Endothelial cell of umbilical vein (primary cell): ENCODE data around the gene TNFRSF11A. TPM values are rescaled to one million over a fixed set of nuclear protein-coding genes. Genes with fewer than 3 reads are reported as not detected.

Experiments used
- BruUV-seq: library from RNA; stranded (reverse); fragments of 400-500 nt; replicated peaks from 2 replicates; lab custom pipeline; 2021; lab: Mats Ljungman, UMichigan
- CTCF ChIA-PET: fragments of 300-600, 350-600 bp; sonication (Branson Sonifier 250); formaldehyde crosslinking; loops from one replicate; lab custom pipeline; 2021; ENCODE audit warnings: antibody characterized with exemption, inconsistent platforms; lab: Charles Lee
- POLR2A ChIA-PET: fragments of 300-600, 350-600 bp; sonication (Branson Sonifier 250); formaldehyde crosslinking; loops from one replicate; lab custom pipeline; 2021; ENCODE audit warnings: antibody characterized with exemption, inconsistent platforms; lab: Charles Lee
- DNase-seq: peaks from one replicate; pipeline ENCODE4 v3.0.0-alpha.2; 2011; ENCODE audit warnings: low read depth, low spot score
- FAIRE-seq: peaks from 2 replicates; lab custom pipeline; 2011; peaks lifted over from hg19 to GRCh38; lab: Jason Lieb, UNC
- H2AFZ ChIP-seq: 2 replicates; pipeline ENCODE4 v1.6.0; 2012; ENCODE audit warnings: low read depth, low read length, control low read depth, inconsistent platforms
- H3K27ac ChIP-seq: 2 replicates; pipeline ENCODE4 v1.5.1; 2011; ENCODE audit warnings: low read depth, mild to moderate bottlenecking, control low read depth, low read length, moderate library complexity; ENCODE audit not compliant: insufficient read depth
- H3K27me3 ChIP-seq, 2 experiments: 2 replicates each; pipeline versions ENCODE4 v1.6.0 to v1.6.1; 2011; ENCODE audit warnings: low read length in 2 of 2, mixed read lengths in 1 of 2; ENCODE audit not compliant: control insufficient read depth in 2 of 2, insufficient read depth in 2 of 2
- H3K36me3 ChIP-seq, 2 experiments: 2 replicates in 1 of 2; 3 replicates in 1 of 2; pipeline ENCODE4 v1.5.1; 2011; ENCODE audit warnings: low read length in 2 of 2, mild to moderate bottlenecking in 1 of 2, moderate library complexity in 1 of 2; ENCODE audit not compliant: control insufficient read depth in 2 of 2, insufficient read depth in 2 of 2; ENCODE audit errors: extremely low read depth in 1 of 2
- H3K4me1 ChIP-seq: 3 replicates; pipeline ENCODE4 v1.5.1; 2011; ENCODE audit warnings: mild to moderate bottlenecking, low read length; ENCODE audit not compliant: control insufficient read depth, insufficient read depth; ENCODE audit errors: extremely low read depth
- H3K4me2 ChIP-seq: 2 replicates; pipeline ENCODE4 v1.6.1; 2011; ENCODE audit warnings: low read length, control low read depth, mixed read lengths; ENCODE audit not compliant: insufficient read depth
- H3K4me3 ChIP-seq, 3 experiments: fragments of 200-600 bp in 1 of 3; sonication (generic), shearing (Covaris generic) in 1 of 3; replicated peaks in 1 of 3; 2 replicates each; pipeline ENCODE4 v1.5.1; 2011 to 2016; ENCODE audit warnings: control low read depth in 3 of 3, low read length in 3 of 3, mild to moderate bottlenecking in 2 of 3, inconsistent platforms in 1 of 3, low read depth in 1 of 3, moderate library complexity in 1 of 3; ENCODE audit not compliant: insufficient read depth in 1 of 3
- H3K79me2 ChIP-seq: 2 replicates; pipeline ENCODE4 v1.6.0; 2012; ENCODE audit warnings: low read length, inconsistent platforms; ENCODE audit not compliant: control insufficient read depth, insufficient read depth
- H3K9ac ChIP-seq: replicated peaks from 2 replicates; pipeline ENCODE3; 2011; ENCODE audit warnings: low read length, control low read depth; ENCODE audit not compliant: insufficient read depth; ENCODE audit errors: extremely low read depth
- H3K9me1 ChIP-seq: replicated peaks from 3 replicates; pipeline ENCODE4 v1.6.0; 2011; ENCODE audit warnings: mild to moderate bottlenecking, low read length; ENCODE audit not compliant: control insufficient read depth, insufficient read depth; ENCODE audit errors: extremely low read depth
- H3K9me3 ChIP-seq: replicated peaks from 2 replicates; pipeline ENCODE4 v1.5.1; 2012; ENCODE audit warnings: low read length, inconsistent platforms; ENCODE audit not compliant: control insufficient read depth, insufficient read depth
- H4K20me1 ChIP-seq: replicated peaks from 2 replicates; pipeline ENCODE3; 2011; ENCODE audit warnings: mild to moderate bottlenecking, low read length; ENCODE audit not compliant: control insufficient read depth, insufficient read depth; ENCODE audit errors: extremely low read depth
- CTCF ChIP-seq, 2 donors: IDR thresholded peaks; 1 replicate in 1 of 2; 2 replicates in 1 of 2; pipeline ENCODE4 v1.5.1; 2011; ENCODE audit warnings: low read length in 2 of 2, mild to moderate bottlenecking in 2 of 2, moderate library complexity in 2 of 2, control low read depth in 1 of 2, inconsistent platforms in 1 of 2, low read depth in 1 of 2; ENCODE audit not compliant: insufficient read depth in 1 of 2; ENCODE audit errors: extremely low read depth in 1 of 2
- EZH2 ChIP-seq: IDR thresholded peaks from 2 replicates; pipeline ENCODE4 v1.6.1; 2012; ENCODE audit warnings: borderline replicate concordance, low read depth, mild to moderate bottlenecking, moderate library complexity, low read length, inconsistent platforms; ENCODE audit not compliant: severe bottlenecking
- FOS ChIP-seq: IDR thresholded peaks from 2 replicates; pipeline ENCODE4 v1.6.1; 2011; ENCODE audit warnings: mild to moderate bottlenecking, low read length, moderate library complexity, borderline replicate concordance; ENCODE audit not compliant: insufficient read depth
- GATA2 ChIP-seq: IDR thresholded peaks from 2 replicates; pipeline ENCODE4 v1.7.0; 2011; ENCODE audit warnings: low read depth, mild to moderate bottlenecking, moderate library complexity, mixed read lengths, low read length; ENCODE audit not compliant: insufficient read length, insufficient read depth
- MAX ChIP-seq: IDR thresholded peaks from 2 replicates; pipeline ENCODE4 v1.6.1; 2011; ENCODE audit not compliant: insufficient read depth, insufficient read length
- MYC ChIP-seq: IDR thresholded peaks from one replicate; pipeline ENCODE4 v1.6.1; 2011; ENCODE audit warnings: mild to moderate bottlenecking, low read depth, low read length
- POLR2A ChIP-seq: IDR thresholded peaks from 2 replicates; pipeline ENCODE4 v1.6.1; 2012; ENCODE audit warnings: low read depth, mild to moderate bottlenecking, control low read depth, low read length
- dilution Hi-C: fragments of 300-500 bp; cut with MboI; formaldehyde crosslinking; loops from one replicate; pipeline ENCODE4 v1.15.0; 2019; ENCODE audit warnings: low sequenced_read_pairs; ENCODE audit not compliant: extremely low pct_ligation_motif_present
- intact Hi-C: fragments of 100-400 bp; cut with micrococcal nuclease; formaldehyde crosslinking; loops from one replicate; pipeline ENCODE4 v1.10.0; 2022
- polyA plus RNA-seq, 4 experiments: library from polyadenylated mRNA; depleted of rRNA in 3 of 4; stranded (reverse) in 3 of 4; unstranded in 1 of 4; fragments of >200 nt; gene quantifications; 2 replicates each; pipeline versions ENCODE4 v1.2.1 to v1.2.3, GENCODE V29; 2011 to 2012; ENCODE audit warnings: missing spikeins in 1 of 4
- total RNA-seq: library from RNA; stranded (reverse); gene quantifications from 2 replicates; pipeline ENCODE4 v1.2.3, GENCODE V29; 2021

Gene TNFRSF11A
- total and polyA plus RNA-seq, 2 donors (not counting 3 experiments of a cell fraction or from before 2014, with no cell fraction given), result 10.4 to 11.1 TPM

GRCh38 chr18:62379051-62379450 is 53.9 kb downstream of the TNFRSF11A start:
- BruUV-seq, result no TSS peak
- Histone ChIP-seq H4K20me1 (no peaks in the 10 kb centered on the region), H3K9ac (no peak overlapping the region), H3K4me3 (no peak overlapping the region), H3K36me3 (peaks cover 0 to 9% of the 10 kb centered on the region in 2 experiments), H3K4me1 (no peaks in the 10 kb centered on the region), H3K4me2 (no peak overlapping the region), H3K9me1 (no peaks in the 10 kb centered on the region), H3K79me2 (no peaks in the 10 kb centered on the region), H3K27ac (no peak overlapping the region), H3K9me3 (no peaks in the 10 kb centered on the region), H3K27me3 (no peaks in the 10 kb centered on the region), H2AFZ (no peak overlapping the region)
- CTCF ChIA-PET, result no interaction called here
- intact Hi-C loops, result no loop called here
- FAIRE-seq (no peak), DNase-seq (no peak)
- POLR2A ChIA-PET, result no interaction called here
- TF ChIP-seq CTCF (IDR thresholded peaks at IDR 0.05; ENCODE audit: extremely low read depth in 1 of 2, insufficient read depth in 1 of 2, low read depth in 1 of 2, low read length in 2 of 2), result no peak
- dilution Hi-C loops, result no loop called here

- no peak for FAIRE-seq
- intact Hi-C loops, result no loop called here
- H3K27me3 ChIP-seq, result no peaks in the 10 kb centered on the region
These were observed 56.3 kb downstream of the TNFRSF11A start for GRCh38 chr18:62381373-62381772.

More at GRCh38 chr18:62381373-62381772, 56.3 kb downstream of the TNFRSF11A start:
- Histone ChIP-seq H3K27ac (no peak overlapping the region), H4K20me1 (no peaks in the 10 kb centered on the region), H3K9ac (no peak overlapping the region), H3K4me3 (no peak overlapping the region), H3K36me3 (peaks cover 0 to 9% of the 10 kb centered on the region in 2 experiments), H3K4me2 (no peak overlapping the region), H3K79me2 (no peaks in the 10 kb centered on the region), H3K4me1 (no peaks in the 10 kb centered on the region), H2AFZ (no peak overlapping the region), H3K9me3 (no peaks in the 10 kb centered on the region), H3K9me1 (no peaks in the 10 kb centered on the region)
- BruUV-seq, result no TSS peak
- CTCF ChIA-PET, result no interaction called here
- dilution Hi-C loops, result no loop called here
- no peak for DNase-seq
- POLR2A ChIA-PET, result no interaction called here
- TF ChIP-seq GATA2, result no peak
- no peak for TF ChIP-seq FOS
- TF ChIP-seq CTCF (IDR thresholded peaks at IDR 0.05; ENCODE audit: extremely low read depth in 1 of 2, insufficient read depth in 1 of 2, low read depth in 1 of 2, low read length in 2 of 2), result no peak
- TF ChIP-seq MYC, result no peak
- no peak for TF ChIP-seq EZH2
- no peak for TF ChIP-seq POLR2A
- TF ChIP-seq MAX, result no peak
